HEK293 (cell line): ENCODE results near the gene RBM14.
"Not testable (repeated sequence)": the region's sequence is repeated elsewhere in the genome, so short reads cannot be mapped to it uniquely, and the experiment has no call there.

Source experiments
- ZNF585B ChIP-seq: fragments of 450-650 bp; formaldehyde crosslinking; IDR thresholded peaks from 2 replicates; pipeline ENCODE4 v1.5.1; 2016; ENCODE audit warnings: missing biosample characterization, missing genetic modification characterization
- TF ChIP-seq, protein P1 (sequence below): fragments of 450-650 bp; formaldehyde crosslinking; IDR thresholded peaks from 2 replicates; pipeline ENCODE4 v1.5.1; 2016; ENCODE audit warnings: missing biosample characterization, missing genetic modification characterization

DNA sequence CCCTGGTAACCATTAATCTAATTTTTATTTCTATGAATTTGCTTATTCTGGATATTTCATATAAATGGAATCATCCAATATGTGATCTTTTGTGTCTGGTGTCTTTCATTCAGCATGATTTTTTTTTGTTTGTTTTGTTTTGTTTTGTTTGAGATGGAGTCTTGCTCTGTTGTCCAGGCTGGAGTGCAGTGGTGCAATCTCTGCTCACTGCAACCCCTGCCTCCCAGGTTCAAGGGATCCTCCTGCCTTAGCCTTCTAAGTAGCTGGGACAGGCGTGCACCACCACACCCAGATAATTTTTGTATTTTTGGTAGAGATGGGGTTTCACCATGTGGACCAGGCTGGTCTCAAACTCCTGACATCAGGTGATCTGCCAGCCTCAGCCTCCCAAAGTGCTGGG, 31.0 kb upstream of the RBM14 start:
- TF ChIP-seq, protein P1, sequence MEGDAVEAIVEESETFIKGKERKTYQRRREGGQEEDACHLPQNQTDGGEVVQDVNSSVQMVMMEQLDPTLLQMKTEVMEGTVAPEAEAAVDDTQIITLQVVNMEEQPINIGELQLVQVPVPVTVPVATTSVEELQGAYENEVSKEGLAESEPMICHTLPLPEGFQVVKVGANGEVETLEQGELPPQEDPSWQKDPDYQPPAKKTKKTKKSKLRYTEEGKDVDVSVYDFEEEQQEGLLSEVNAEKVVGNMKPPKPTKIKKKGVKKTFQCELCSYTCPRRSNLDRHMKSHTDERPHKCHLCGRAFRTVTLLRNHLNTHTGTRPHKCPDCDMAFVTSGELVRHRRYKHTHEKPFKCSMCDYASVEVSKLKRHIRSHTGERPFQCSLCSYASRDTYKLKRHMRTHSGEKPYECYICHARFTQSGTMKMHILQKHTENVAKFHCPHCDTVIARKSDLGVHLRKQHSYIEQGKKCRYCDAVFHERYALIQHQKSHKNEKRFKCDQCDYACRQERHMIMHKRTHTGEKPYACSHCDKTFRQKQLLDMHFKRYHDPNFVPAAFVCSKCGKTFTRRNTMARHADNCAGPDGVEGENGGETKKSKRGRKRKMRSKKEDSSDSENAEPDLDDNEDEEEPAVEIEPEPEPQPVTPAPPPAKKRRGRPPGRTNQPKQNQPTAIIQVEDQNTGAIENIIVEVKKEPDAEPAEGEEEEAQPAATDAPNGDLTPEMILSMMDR (tag by site-specific recombination): not testable (repeated sequence)
- TF ChIP-seq ZNF585B (tag by site-specific recombination): not testable (repeated sequence)
